ENCODE measurements around the gene LRR1.

DNA sequence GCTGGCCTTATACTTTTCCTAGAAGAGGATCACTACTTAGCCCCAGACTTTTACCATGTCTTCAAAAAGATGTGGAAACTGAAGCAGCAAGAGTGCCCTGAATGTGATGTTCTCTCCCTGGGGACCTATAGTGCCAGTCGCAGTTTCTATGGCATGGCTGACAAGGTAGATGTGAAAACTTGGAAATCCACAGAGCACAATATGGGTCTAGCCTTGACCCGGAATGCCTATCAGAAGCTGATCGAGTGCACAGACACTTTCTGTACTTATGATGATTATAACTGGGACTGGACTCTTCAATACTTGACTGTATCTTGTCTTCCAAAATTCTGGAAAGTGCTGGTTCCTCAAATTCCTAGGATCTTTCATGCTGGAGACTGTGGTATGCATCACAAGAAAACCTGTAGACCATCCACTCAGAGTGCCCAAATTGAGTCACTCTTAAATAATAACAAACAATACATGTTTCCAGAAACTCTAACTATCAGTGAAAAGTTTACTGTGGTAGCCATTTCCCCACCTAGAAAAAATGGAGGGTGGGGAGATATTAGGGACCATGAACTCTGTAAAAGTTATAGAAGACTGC lies 23.4 kb downstream of the LRR1 start:
- TF ChIP-seq, protein P1, sequence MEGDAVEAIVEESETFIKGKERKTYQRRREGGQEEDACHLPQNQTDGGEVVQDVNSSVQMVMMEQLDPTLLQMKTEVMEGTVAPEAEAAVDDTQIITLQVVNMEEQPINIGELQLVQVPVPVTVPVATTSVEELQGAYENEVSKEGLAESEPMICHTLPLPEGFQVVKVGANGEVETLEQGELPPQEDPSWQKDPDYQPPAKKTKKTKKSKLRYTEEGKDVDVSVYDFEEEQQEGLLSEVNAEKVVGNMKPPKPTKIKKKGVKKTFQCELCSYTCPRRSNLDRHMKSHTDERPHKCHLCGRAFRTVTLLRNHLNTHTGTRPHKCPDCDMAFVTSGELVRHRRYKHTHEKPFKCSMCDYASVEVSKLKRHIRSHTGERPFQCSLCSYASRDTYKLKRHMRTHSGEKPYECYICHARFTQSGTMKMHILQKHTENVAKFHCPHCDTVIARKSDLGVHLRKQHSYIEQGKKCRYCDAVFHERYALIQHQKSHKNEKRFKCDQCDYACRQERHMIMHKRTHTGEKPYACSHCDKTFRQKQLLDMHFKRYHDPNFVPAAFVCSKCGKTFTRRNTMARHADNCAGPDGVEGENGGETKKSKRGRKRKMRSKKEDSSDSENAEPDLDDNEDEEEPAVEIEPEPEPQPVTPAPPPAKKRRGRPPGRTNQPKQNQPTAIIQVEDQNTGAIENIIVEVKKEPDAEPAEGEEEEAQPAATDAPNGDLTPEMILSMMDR (IDR thresholded peaks at IDR 0.05): no peak
- no peak for TF ChIP-seq POLR2A (IDR thresholded peaks at IDR 0.05)

Measured in suprapubic skin (tissue), 3 donors.